Activated CD4-positive, alpha-beta T cell treated with anti-CD3 and anti-CD28 coated beads for 24 hours (primary cell): Measurements from ENCODE around the gene KHDRBS2.

Experiments used
- DNase-seq, 2 donors: peaks; one replicate each; pipeline ENCODE4 v3.0.0-alpha.2; 2020; ENCODE audit warnings: low read depth in 2 of 2

KHDRBS2 gene

GRCh38 chr6:62175195-62175594 lies 110.8 kb downstream of the KHDRBS2 start:
- DNase-seq, result no peak

GRCh38 chr6:62174548-62174947 lies 111.5 kb downstream of the KHDRBS2 start:
- DNase-seq, result no peak

GRCh38 chr6:62167736-62168135 lies 118.3 kb downstream of the KHDRBS2 start:
- no peak for DNase-seq

- no peak for DNase-seq
Observed at GRCh38 chr6:62162858-62163257, 123.2 kb downstream of the KHDRBS2 start.

GRCh38 chr6:62152796-62153195 lies 133.2 kb downstream of the KHDRBS2 start:
- DNase-seq, result no peak

- DNase-seq, result no peak
Observed at GRCh38 chr6:62150048-62150663, 135.9 kb downstream of the KHDRBS2 start.

- no peak for DNase-seq
Observed at GRCh38 chr6:62146954-62147853, 138.8 kb downstream of the KHDRBS2 start.

GRCh38 chr6:62129127-62129526 lies 156.9 kb downstream of the KHDRBS2 start:
- no peak for DNase-seq

GRCh38 chr6:62119401-62119800 lies 166.6 kb downstream of the KHDRBS2 start:
- no peak for DNase-seq

GRCh38 chr6:62103186-62103859 lies 182.7 kb downstream of the KHDRBS2 start:
- no peak for DNase-seq

- no peak for DNase-seq
Observed at GRCh38 chr6:62102387-62102786, 183.6 kb downstream of the KHDRBS2 start.

- DNase-seq, result no peak
Observed at GRCh38 chr6:62090442-62091229, 195.4 kb downstream of the KHDRBS2 start.

- DNase-seq, result no peak
Observed at GRCh38 chr6:62089781-62090180, 196.2 kb downstream of the KHDRBS2 start.

GRCh38 chr6:62086047-62086446 lies 200.0 kb downstream of the KHDRBS2 start:
- no peak for DNase-seq

- DNase-seq, result no peak
Observed at GRCh38 chr6:62075869-62076268, 210.2 kb downstream of the KHDRBS2 start.

- no peak for DNase-seq
Observed at GRCh38 chr6:62059901-62060300, 226.1 kb downstream of the KHDRBS2 start.

- DNase-seq, result no peak
Observed at GRCh38 chr6:62057300-62057699, 228.7 kb downstream of the KHDRBS2 start.

GRCh38 chr6:62045502-62045901 lies 240.5 kb downstream of the KHDRBS2 start:
- no peak for DNase-seq

- no peak for DNase-seq
Observed at GRCh38 chr6:62043084-62043483, 242.9 kb downstream of the KHDRBS2 start.

GRCh38 chr6:62042429-62042828 lies 243.6 kb downstream of the KHDRBS2 start:
- no peak for DNase-seq

- no peak for DNase-seq
Observed at GRCh38 chr6:62039605-62040004, 246.4 kb downstream of the KHDRBS2 start.

GRCh38 chr6:62037445-62037844 lies 248.6 kb downstream of the KHDRBS2 start:
- DNase-seq, result no peak
